SU-DHL-6 (cell line): Measurements from ENCODE around the gene OTOA.
"Not testable (repeated sequence)": the region's sequence is repeated elsewhere in the genome, so short reads cannot be mapped to it uniquely, and the experiment has no call there.

ENCODE experiments used
- H2AFZ ChIP-seq: fragments of 200-600 bp; sonication (generic); 2 replicates; pipeline ENCODE4 v1.6.1; 2014; ENCODE audit warnings: low read depth, mild to moderate bottlenecking, moderate library complexity, mixed read lengths, antibody characterized with exemption, low read length; ENCODE audit not compliant: severe bottlenecking
- H3F3A ChIP-seq: fragments of 200-600 bp; shearing (Covaris generic); 2 replicates; pipeline ENCODE4 v1.6.0; 2016; ENCODE audit warnings: antibody characterized with exemption, mild to moderate bottlenecking; ENCODE audit not compliant: insufficient read depth
- H3K27ac ChIP-seq: fragments of 200-600 bp; sonication (generic); 2 replicates; pipeline ENCODE4 v1.5.1; 2016; ENCODE audit warnings: low read depth, mild to moderate bottlenecking, low read length, moderate library complexity, mixed read lengths
- H3K27me3 ChIP-seq: fragments of 200-600 bp; sonication (generic), shearing (Covaris generic); 2 replicates; pipeline ENCODE4 v1.6.0; 2014; ENCODE audit warnings: mild to moderate bottlenecking, low read length
- H3K36me3 ChIP-seq: fragments of 200-600 bp; sonication (generic); 2 replicates; pipeline ENCODE4 v1.6.1; 2014; ENCODE audit warnings: mild to moderate bottlenecking, low read length, mixed read lengths
- H3K4me2 ChIP-seq: fragments of 300-600, 200-600 bp; shearing (Covaris generic), sonication (generic); 2 replicates; pipeline ENCODE4 v1.6.0; 2014; ENCODE audit warnings: low read length, low read depth, mild to moderate bottlenecking; ENCODE audit not compliant: poor library complexity, severe bottlenecking
- H3K4me3 ChIP-seq: fragments of 200-600 bp; sonication (generic); 2 replicates; pipeline ENCODE4 v1.5.1; 2014; ENCODE audit warnings: antibody characterized with exemption, low read length, mild to moderate bottlenecking, mixed read lengths; ENCODE audit not compliant: insufficient read depth, poor library complexity, severe bottlenecking
- H3K79me2 ChIP-seq: fragments of 200-600 bp; sonication (generic); 2 replicates; pipeline ENCODE4 v1.6.1; 2014; ENCODE audit warnings: mild to moderate bottlenecking, low read length, moderate library complexity; ENCODE audit not compliant: insufficient read depth
- H3K9ac ChIP-seq: fragments of 200-600 bp; sonication (generic); 2 replicates; pipeline ENCODE4 v1.7.0; 2014; ENCODE audit warnings: mild to moderate bottlenecking, low read length
- H3K9me2 ChIP-seq: fragments of 200-600 bp; sonication (generic); replicated peaks from 2 replicates; pipeline ENCODE4 v1.6.1; 2014; ENCODE audit warnings: low read length; ENCODE audit not compliant: insufficient read depth
- H3K9me3 ChIP-seq: fragments of 200-600 bp; sonication (generic); 2 replicates; pipeline ENCODE4 v1.6.1; 2014; ENCODE audit warnings: low read length, mixed read lengths; ENCODE audit not compliant: insufficient read depth
- H4K20me1 ChIP-seq: fragments of 200-600 bp; sonication (generic); 2 replicates; pipeline ENCODE4 v1.6.1; 2014; ENCODE audit warnings: low read depth, mild to moderate bottlenecking, antibody characterized with exemption, low read length, moderate library complexity, mixed read lengths
- EZH2phosphoT487 ChIP-seq: fragments of 200-600 bp; sonication (generic), shearing (Covaris generic); conservative IDR thresholded peaks from 2 replicates; pipeline ENCODE4 v1.6.1; 2018; ENCODE audit warnings: mild to moderate bottlenecking, antibody characterized with exemption, low read length, moderate library complexity, mixed read lengths
- TF ChIP-seq, protein P1 (sequence below): fragments of 200-600 bp; sonication (generic); IDR thresholded peaks from one replicate; pipeline ENCODE4 v1.5.1; 2017; ENCODE audit warnings: antibody characterized with exemption, mild to moderate bottlenecking, low read length, moderate library complexity; ENCODE audit not compliant: insufficient read depth, poor library complexity, severe bottlenecking

Gene OTOA

DNA sequence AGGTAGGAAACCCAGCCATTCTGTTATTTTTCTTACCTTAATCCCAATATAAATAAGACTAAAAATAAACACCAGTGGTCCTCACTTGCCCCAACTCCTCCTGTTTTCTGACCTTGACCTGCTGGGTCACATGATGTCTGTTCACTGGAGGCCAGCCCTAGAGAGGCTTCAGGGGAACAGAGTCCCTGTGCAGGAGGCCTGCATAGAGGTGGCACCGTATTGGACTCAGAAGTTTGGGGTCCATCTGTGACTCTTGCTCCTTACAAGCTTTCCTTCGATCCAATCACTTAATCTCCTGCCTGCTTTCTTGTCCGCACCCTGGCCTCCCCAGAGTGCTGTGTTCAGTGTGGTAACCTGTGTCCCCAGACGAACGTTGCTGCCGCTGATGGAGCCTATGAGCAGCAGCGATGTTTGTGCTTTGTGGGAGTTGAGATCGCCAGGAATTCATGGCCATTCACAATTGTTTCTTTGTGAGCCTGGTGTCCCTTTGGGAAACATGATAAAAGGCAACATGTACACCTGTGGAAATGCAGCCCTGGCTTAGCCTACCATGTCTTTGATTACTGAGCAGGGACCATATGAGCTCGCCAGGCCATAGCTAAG is 16.1 kb upstream of the OTOA start:
- H3K36me3 ChIP-seq = no peaks in the 10 kb centered on the region
- H3K79me2 ChIP-seq = no peaks in the 10 kb centered on the region
- peak overlapping the region; percentile 76 for H3K4me2 ChIP-seq
- H3K9ac ChIP-seq = no peak overlapping the region
- TF ChIP-seq EZH2phosphoT487 = no peak
- TF ChIP-seq, protein P1, sequence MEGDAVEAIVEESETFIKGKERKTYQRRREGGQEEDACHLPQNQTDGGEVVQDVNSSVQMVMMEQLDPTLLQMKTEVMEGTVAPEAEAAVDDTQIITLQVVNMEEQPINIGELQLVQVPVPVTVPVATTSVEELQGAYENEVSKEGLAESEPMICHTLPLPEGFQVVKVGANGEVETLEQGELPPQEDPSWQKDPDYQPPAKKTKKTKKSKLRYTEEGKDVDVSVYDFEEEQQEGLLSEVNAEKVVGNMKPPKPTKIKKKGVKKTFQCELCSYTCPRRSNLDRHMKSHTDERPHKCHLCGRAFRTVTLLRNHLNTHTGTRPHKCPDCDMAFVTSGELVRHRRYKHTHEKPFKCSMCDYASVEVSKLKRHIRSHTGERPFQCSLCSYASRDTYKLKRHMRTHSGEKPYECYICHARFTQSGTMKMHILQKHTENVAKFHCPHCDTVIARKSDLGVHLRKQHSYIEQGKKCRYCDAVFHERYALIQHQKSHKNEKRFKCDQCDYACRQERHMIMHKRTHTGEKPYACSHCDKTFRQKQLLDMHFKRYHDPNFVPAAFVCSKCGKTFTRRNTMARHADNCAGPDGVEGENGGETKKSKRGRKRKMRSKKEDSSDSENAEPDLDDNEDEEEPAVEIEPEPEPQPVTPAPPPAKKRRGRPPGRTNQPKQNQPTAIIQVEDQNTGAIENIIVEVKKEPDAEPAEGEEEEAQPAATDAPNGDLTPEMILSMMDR = no peak
- H3K9me3 ChIP-seq = no peaks in the 10 kb centered on the region
- H3F3A ChIP-seq = peaks cover 55% of the 10 kb centered on the region
- no peaks in the 10 kb centered on the region for H3K9me2 ChIP-seq
- H3K27ac ChIP-seq = peak overlapping the region; percentile 96
- H3K27me3 ChIP-seq = no peaks in the 10 kb centered on the region
- no peak overlapping the region for H3K4me3 ChIP-seq
- H2AFZ ChIP-seq = no peak overlapping the region
- no peaks in the 10 kb centered on the region for H4K20me1 ChIP-seq

DNA sequence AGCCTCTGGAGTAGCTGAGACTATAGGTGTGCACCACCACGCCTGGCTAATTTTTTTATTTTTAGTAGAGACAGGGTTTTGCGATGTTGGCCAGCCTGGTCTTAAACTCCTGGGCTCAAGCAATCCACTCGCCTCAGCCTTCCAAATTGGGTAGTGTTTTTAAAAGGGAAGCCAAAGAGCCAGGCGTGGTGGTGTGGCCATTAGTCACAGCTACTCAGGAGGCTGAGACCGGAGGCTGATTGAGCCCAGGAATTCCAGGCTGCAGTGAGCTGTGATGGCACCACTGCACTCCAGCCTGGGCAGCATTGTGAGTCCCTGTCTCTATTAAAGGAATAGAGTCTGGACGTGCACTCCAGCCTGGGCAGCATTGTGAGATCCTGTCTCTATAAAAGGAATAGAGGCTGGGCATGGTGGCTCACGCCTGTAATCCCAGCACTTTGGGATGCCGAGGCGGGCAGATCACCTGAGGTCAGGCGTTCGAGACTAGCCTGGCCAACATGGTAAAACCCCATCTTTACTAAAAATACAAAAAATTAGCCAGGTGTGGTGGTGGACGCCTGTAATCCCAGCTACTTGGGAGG is 13.9 kb upstream of the OTOA start:
- not testable (repeated sequence) for H3K4me2 ChIP-seq, H3K27me3 ChIP-seq, H2AFZ ChIP-seq, H3K27ac ChIP-seq, H3K36me3 ChIP-seq, H3K9ac ChIP-seq, H3K4me3 ChIP-seq, H4K20me1 ChIP-seq, H3K9me3 ChIP-seq, H3K79me2 ChIP-seq, H3K9me2 ChIP-seq
- H3F3A ChIP-seq = peaks cover 39% of the 10 kb centered on the region

DNA sequence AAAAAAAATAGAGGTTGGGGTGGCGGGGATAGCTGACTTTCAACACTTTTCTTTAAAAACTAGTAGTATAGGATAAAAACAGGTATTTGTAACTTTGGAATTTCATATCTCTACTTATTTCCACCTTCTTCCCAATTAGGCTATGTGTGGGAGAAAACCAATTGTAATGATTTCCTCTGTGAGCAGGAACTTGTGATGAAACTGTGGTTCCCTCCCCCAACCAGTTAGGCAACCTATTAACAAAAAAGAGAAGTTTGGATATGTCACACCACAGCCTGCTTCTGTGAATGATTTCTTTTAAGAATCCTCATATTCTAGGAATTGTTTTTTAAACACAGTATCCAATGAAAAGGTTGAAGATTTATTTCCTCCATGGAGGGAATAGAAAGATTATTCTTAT is 13.2 kb upstream of the OTOA start:
- Histone ChIP-seq H3K4me2 (no peak overlapping the region), H3K9me3 (no peaks in the 10 kb centered on the region), H3K9ac (no peak overlapping the region), H3K36me3 (no peaks in the 10 kb centered on the region), H3K27me3 (no peaks in the 10 kb centered on the region), H4K20me1 (no peaks in the 10 kb centered on the region), H3K9me2 (no peaks in the 10 kb centered on the region), H3K4me3 (no peak overlapping the region), H2AFZ (no peak overlapping the region), H3K27ac (no peak overlapping the region), H3K79me2 (no peaks in the 10 kb centered on the region), H3F3A (peaks cover 33% of the 10 kb centered on the region)
- TF ChIP-seq, protein P1 = no peak
- TF ChIP-seq EZH2phosphoT487 = no peak

DNA sequence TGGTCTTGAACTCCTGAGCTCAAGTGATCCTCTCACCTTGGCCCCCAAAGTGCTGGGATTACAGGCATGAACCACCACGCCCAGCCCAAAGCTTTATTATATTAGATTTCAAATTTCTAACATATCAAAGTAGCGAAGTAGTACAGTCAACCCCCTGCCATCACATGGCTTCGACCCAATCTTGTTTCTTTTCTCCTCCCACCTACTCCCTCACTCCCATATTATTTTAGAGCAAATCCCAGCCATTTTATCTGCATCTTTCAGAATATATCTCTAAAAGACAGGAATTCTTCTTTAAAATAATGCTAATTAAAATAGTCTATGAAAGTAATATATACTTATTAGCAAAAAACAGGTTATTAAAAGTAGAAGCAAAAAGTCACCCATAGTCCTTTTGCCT is 12.3 kb upstream of the OTOA start:
- H3K27me3 ChIP-seq = no peaks in the 10 kb centered on the region
- no peak overlapping the region for H3K4me3 ChIP-seq
- no peak overlapping the region for H3K4me2 ChIP-seq
- no peaks in the 10 kb centered on the region for H3K79me2 ChIP-seq
- H3K9me2 ChIP-seq = no peaks in the 10 kb centered on the region
- H2AFZ ChIP-seq = no peak overlapping the region
- H3K9ac ChIP-seq = no peak overlapping the region
- H3K9me3 ChIP-seq = no peaks in the 10 kb centered on the region
- H4K20me1 ChIP-seq = no peaks in the 10 kb centered on the region
- H3K36me3 ChIP-seq = no peaks in the 10 kb centered on the region
- H3F3A ChIP-seq = peaks cover 26% of the 10 kb centered on the region
- H3K27ac ChIP-seq = no peak overlapping the region
- TF ChIP-seq, protein P1 = no peak
- TF ChIP-seq EZH2phosphoT487 = no peak
